ENCODE data around the gene USPL1.
A peak's percentile ranks its signal among the peaks of the same experiment; 100 is the strongest.
"Not testable (repeated sequence)": the region's sequence is repeated elsewhere in the genome, so short reads cannot be mapped to it uniquely, and the experiment has no call there.

USPL1 gene

GRCh38 chr13:30617315-30618185, at the start of gene USPL1:
USPL1 (plus strand) TSS chr13:30617920; CDS start chr13:30621141, 3,221 bp downstream.
- peak; percentile 99 for DNase-seq

DNA sequence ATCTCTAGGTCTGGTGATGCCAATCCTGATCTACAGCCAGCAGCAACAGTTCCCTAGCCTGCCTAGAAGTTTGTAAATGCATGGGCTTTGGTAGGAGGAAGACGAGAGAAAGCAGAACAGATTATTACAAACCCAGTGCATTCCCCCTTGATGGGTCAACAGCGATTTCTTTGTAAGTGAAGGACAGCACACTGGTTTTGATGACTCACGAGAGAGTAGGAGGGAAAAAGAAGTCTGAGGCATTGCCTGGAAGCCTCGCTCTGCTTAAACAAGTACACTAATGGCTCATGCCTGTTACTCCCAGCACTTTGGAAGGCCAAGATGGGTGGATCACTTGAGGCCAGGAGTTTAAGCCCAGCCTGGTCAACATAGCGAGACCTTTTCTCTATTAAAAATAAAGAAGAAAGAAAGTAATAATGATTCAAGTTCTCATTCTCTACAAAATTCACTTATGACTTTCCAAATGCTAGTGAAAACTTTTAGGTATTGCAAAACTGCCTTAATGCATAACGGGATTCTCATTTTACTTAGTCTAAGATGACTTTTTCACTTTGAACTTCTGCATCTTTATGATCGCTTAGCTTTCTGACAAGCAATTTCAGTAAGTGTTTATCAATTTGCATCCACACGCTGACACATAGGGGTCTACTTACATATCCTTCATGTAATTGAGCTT, 47.7 kb upstream of the USPL1 start:
- DNase-seq = peak; percentile 24

- no peak for DNase-seq
These were observed 47.0 kb upstream of the USPL1 start for GRCh38 chr13:30570691-30571090.

- peak; percentile 11 for DNase-seq
These were observed 44.9 kb upstream of the USPL1 start for GRCh38 chr13:30572859-30573275.

DNA sequence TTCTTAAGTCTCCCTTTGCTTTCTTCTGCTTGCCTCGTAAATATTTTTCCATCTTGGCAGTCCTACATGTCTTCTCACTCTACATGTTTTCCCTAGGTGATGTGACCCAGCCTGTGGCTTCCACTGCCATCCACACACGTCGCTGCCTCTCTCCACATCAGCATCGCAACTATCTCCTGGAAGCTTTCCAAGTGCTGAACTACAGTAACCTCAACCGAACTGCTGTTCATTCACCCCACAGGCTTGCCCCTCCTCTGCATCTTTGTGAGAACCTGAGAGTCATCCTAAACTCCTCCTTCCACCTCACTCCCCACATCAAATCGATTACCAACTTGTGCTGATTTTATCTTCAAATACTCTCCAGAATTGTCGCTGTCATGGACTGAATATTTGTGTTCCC, 41.2 kb upstream of the USPL1 start:
- peak; percentile 59 for DNase-seq

- DNase-seq = peak; percentile 56
These were observed 40.3 kb upstream of the USPL1 start for GRCh38 chr13:30577401-30577852.

GRCh38 chr13:30580852-30581502, 36.7 kb upstream of the USPL1 start:
- DNase-seq = no peak

DNA sequence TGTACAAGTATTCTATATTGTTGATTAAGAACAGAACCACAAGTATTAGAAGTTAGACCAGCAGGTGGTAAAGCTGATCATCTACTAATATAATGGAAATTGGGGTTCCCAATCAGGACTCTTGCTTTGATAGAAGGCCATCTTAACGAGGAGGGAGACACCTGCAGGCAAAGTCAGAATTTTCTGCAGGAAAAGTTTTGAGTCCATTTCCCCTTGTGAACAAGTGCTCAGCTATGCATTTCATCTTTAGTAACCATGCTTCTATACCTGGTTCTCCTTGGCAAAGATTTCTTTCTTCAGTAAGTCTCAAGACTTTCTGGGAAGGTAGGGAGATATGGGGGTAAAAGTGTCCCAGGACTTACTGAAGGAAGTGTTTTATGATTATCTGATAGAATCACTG, 36.1 kb upstream of the USPL1 start:
- no peak for DNase-seq

- no peak for DNase-seq
These were observed 33.5 kb upstream of the USPL1 start for GRCh38 chr13:30584051-30584731.

DNA sequence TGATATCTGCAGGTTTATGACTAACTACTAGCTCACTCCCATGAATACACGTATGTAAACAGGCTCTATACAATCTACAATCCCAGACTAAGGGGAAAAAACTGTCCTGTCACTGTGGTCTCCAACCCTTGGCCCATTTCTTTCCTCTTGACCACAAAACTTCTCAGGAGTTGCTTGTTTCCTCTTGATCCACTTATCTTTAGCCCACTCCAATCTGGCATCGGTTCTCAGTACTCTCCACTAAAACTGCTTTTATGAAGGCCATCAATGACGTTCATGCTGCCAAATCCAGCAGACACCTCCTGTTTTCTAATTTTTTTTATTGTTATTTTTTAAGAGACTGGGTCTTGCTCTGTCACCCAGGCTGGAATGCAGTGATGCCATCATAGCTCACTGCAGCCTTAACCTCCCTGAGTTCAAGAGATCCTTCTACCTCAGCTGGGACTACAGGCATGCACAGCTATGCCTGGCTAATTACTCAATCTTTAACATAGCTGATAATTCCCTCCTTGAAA, 31.9 kb upstream of the USPL1 start:
- DNase-seq = no peak

- DNase-seq = no peak
These were observed 30.5 kb upstream of the USPL1 start for GRCh38 chr13:30587231-30587630.

DNA sequence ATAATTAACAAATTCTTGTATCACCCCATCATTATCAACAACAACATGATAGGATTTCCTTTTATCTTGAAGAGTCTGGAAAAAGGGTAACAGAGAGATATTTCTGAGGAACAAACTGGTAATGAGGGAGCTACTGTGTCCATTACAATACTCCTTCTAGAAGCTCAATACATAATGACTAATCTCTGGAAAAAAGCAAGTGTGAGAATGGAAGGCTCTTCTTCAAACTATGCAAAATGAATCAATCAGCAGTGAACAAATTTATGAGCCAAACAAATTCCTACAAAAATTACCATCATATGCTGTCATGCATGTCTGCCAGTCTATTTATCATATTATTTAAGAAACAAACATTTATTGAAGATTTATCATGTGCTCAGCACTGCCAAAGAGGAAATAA, 30.0 kb upstream of the USPL1 start:
- DNase-seq = no peak

DNA sequence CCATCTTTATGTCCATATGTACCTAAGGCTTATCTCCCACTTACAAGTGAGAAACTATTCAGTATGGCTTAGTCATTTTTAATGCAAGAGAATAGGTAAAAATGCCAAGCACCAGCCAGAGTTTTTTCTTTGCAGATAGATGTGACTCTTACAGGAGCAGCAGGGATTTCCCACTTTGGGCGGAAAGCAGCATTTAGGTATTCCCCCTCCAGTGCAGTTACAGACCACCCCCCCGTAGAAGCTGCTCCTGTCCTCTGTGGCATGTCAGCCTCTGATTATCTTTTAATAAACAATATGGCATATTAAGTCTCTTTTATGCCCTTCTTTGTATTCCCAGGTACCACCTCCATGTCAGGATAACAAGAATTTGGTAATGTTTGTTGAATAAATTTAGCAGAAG, 24.7 kb upstream of the USPL1 start:
- DNase-seq = no peak

GRCh38 chr13:30600496-30600895, 17.2 kb upstream of the USPL1 start:
- DNase-seq = no peak

GRCh38 chr13:30601836-30602235, 15.9 kb upstream of the USPL1 start:
- DNase-seq = no peak

- no peak for DNase-seq
These were observed 12.7 kb upstream of the USPL1 start for GRCh38 chr13:30605052-30605451.

DNA sequence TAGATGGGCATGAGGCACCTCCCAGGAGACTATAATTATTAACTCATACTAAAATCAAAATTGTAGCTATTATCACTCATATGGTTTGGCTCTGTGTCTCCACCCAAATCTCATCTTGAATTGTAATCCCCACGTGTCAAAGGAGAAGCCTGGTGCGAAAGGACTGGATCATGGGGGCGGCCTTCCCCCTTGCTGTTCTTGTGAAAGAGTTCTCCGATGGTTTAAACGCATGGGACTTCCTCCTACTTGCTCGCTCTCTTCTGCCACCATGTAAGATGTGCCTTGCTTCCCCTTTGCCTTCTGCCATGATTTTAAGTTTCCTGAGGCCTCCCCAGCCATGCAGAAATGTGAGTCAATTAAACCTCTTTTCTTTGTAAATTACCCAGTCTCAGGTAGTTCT, 10.5 kb upstream of the USPL1 start:
- DNase-seq = not testable (repeated sequence)

DNA sequence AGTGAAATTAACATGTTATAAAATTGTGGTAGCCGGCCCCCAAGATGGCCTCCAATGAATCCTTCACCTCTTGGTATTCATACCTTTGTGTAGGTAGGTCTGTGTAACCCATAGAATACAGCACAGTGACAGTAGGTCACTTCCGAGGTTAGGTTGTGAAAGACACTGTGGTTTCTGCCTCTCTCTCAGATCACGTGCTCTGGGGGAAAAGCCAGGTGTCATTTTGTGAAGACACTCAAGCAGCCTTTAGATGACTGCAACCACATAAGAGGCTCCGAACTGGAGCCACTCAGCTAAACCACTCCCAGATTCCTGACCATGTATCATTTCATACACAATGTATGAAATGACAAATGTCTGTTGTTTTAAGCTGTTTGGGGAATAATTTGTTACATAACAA, 9.8 kb upstream of the USPL1 start:
- peak; percentile 63 for DNase-seq

DNA sequence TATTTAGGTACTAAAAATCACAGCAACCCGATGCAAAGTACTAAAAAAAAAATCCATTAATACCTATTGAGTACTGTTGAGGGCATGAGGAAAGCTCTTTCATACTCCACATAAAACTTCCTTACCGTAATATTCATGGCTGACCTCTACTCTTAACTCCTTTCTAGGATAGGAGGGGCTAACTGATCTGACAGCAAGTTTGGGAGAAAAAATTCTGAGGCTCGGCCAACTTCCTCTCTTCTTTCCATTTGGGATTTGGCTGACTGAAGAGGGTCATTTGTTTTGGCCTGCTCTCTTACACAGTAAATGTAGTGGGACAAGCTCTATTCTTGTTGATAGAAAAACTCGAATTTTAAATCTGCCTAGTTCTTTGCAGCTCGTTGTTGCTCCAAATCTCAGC, 9.4 kb upstream of the USPL1 start:
- DNase-seq = no peak

DNA sequence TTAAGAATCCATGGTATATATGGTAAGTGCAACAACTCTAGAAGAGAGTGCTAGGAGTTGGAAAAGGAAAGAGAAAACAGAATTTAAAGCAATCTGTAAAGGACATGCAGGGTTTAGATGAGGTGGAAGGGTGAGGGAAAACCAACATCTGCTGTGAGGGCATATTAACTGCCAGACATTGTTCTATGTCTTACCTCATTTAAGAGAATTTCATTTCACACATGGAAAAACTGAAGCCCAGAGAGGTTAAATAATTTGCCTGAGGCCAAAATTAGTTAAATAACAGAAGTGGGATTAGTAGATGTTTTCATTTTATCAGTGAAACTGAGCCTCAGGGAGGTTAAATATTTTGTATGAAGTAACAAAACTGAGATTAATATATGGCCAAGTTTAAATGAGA, 7.4 kb upstream of the USPL1 start:
- no peak for DNase-seq

GRCh38 chr13:30615481-30615865, 2.2 kb upstream of the USPL1 start:
- no peak for DNase-seq

- DNase-seq = no peak
These were observed 1.7 kb upstream of the USPL1 start for GRCh38 chr13:30615866-30616541.
